Stimulated activated CD8-positive, alpha-beta memory T cell treated with anti-CD3 and anti-CD28 coated beads, Interleukin-4, amount 100 ng/mL, for 48 hours (primary cell): ENCODE data around the gene DCHS2.

Experiments used
- DNase-seq: peaks from one replicate; pipeline ENCODE4 v3.0.0-alpha.2; 2020

DCHS2 gene

DNA sequence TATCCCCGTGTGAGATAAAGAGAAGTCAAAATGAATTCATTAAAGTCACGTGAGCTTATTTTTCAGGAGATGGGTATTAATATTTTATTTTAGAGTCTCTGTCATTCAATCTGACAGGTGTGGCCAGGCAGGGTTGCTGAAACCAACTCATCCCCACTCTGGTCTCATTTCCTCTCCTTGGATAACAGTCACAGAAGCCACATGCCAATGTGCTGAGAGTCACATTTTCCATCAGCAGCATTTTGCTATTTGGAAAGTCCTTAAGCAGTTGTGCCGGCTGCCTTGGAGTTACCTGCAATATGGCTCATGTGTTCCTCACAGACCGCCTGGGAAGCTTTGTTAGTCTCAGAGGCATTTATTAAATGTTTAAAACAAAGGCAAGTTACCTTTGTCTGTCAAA is 302.3 kb downstream of the DCHS2 start:
- DNase-seq, result no peak

DNA sequence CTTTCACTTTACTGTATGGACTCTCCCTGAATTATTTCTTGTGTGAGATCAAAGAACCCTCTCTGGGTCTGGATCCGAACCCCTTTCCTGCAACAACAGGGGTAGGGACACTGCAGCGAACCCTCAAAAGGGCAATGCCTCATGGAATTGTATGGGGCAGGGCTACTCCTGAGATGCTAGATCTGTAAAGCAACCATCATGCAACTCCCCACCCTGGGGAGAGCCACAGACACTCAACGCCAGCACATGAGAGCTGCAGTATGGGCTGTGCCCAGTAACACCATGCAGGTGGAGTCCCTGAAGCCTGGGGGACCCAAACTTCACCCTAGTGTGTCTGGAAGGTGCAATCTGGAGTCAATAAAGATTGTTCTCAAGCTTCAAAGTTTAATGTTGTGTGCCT is 304.7 kb downstream of the DCHS2 start:
- DNase-seq, result no peak

GRCh38 chr4:154186035-154186434 is 305.6 kb downstream of the DCHS2 start:
- no peak for DNase-seq

DNA sequence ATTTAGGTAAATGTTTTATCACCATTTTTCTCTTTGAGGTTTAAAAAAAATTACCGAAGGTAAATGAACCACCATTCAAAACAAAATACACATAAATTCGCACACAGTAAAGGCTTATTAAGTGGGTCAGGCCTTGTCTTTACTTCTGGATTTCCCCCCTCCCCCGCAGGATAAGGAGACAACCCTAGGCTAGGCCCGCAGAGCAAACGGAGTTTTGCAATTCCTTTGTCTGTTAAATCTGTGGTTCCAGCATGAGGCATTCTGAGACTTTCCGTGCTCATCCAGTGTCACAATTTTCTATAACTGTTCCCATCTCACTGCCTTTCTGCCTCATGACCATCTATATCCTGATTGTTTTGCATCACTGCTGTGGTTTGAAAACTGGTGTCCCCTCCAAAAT is 307.4 kb downstream of the DCHS2 start:
- DNase-seq, result no peak

GRCh38 chr4:154183264-154183663 is 308.3 kb downstream of the DCHS2 start:
- no peak for DNase-seq
